GM21360 (cell line): ENCODE data around the gene RPL36AL.

Source experiments
- ATAC-seq: cut with Tn5 transposase; IDR thresholded peaks from one replicate; pipeline ENCODE4 v1.9.1; 2021; ENCODE audit warnings: mild to moderate bottlenecking, moderate library complexity; ENCODE audit not compliant: unreplicated experiment

RPL36AL gene

GRCh38 chr14:49582113-49582977 is 38.1 kb downstream of the RPL36AL start:
- ATAC-seq = no peak

- ATAC-seq = no peak
These were observed 39.0 kb downstream of the RPL36AL start for GRCh38 chr14:49581209-49582112.

- no peak for ATAC-seq
These were observed 40.6 kb downstream of the RPL36AL start for GRCh38 chr14:49579841-49580240.

- no peak for ATAC-seq
These were observed 42.3 kb downstream of the RPL36AL start for GRCh38 chr14:49578141-49578540.

GRCh38 chr14:49574038-49574437 is 46.4 kb downstream of the RPL36AL start:
- ATAC-seq = no peak

- no peak for ATAC-seq
These were observed 51.1 kb downstream of the RPL36AL start for GRCh38 chr14:49569281-49569680.
